ENCODE data around the gene TTC34.

Gene TTC34

GRCh38 chr1:2828586-2829250, 27.2 kb upstream of the TTC34 start:
- DNase-seq = no peak

- no peak for DNase-seq
These were observed 25.3 kb upstream of the TTC34 start for GRCh38 chr1:2826736-2827292.

GRCh38 chr1:2826316-2826715, 24.8 kb upstream of the TTC34 start:
- DNase-seq = no peak

DNA sequence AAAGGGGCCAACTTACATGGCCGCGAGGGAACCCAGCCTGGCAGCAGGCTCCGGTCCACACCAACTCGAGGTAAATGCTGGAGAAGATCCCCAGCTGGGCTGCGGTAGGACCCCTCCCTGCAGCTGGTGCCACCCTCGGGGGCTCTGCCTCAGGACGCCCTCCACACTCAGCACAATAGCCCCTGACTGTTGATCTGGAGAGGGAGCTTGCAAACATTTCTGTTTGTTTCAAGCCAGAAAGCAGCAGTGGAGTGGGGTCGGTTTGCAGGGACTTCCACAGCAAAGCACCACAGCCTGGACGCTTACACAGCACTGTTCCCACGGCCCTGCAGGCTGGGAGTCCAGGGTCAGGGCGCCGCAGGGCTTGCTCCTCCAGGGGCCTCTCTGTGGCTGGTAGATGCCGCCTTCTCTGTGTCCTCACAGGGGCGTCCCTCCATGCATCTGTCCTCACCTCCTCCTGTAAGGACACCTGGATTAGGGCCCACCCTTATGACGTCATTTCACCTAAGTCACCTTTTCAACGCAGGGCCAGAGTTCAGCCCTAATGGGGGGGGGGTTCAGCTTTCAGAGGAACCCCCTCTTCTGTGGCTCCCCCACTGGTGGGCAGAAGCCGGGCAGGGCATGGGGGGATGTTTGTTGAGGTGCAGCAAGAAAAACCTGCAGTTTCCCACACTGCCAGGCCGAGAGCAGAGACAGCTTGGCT, 24.1 kb upstream of the TTC34 start:
- no peak for DNase-seq

DNA sequence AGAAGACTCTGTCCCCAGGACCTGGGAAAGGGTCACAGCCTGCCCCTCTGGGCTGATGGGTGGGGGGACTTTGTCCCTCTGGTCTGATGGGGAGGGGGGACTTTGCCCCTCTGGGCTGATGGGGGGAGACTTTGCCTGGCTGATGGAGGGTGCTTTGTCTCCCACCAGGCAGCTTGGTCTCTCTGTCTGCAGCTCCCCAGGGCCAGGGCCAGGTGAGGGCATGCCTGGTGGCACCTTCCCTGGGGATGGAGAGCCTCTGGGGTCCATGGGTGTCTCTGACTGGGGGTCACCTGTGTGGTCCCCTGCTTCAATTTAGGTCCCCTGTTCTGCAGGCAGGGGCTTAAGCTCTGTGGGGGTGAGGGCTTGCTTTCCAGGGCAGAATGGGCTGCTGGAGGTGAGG, 23.5 kb upstream of the TTC34 start:
- no peak for DNase-seq

- DNase-seq = no peak
These were observed 22.6 kb upstream of the TTC34 start for GRCh38 chr1:2823921-2824610.

- DNase-seq = no peak
These were observed 21.2 kb upstream of the TTC34 start for GRCh38 chr1:2822621-2823145.

GRCh38 chr1:2821966-2822620, 20.6 kb upstream of the TTC34 start:
- DNase-seq = peak; percentile 6

DNA sequence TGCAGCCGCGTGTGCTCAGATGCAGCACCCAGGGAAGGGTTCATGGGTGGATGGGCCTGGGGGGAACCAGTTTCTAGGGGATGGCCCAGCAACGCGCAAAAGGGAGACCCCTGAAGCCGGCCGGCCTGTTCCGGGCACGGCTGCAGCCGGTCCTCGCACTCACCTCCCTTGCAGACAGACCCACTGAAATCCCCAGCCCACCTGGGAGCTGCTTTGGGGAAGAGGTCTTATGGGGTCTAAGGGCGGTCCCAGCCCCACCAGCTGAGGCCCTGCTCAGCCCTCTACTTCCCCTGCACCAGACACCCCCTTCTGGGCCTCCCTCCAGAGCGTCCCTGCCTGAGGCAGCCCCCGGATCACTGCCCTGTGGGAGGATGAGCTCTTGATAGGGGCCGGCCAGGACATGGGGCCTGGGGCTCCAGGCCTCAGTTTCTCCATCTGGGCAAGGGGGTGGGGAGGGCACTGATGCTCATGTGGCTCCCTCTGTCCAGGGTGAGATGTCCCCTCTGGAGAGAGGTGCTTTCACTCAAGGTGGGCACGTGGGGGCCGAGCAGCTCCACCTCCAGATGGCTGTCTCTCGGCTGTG, 20.0 kb upstream of the TTC34 start:
- DNase-seq = no peak

GRCh38 chr1:2820731-2821372, 19.4 kb upstream of the TTC34 start:
- no peak for DNase-seq

GRCh38 chr1:2819831-2820730, 18.6 kb upstream of the TTC34 start:
- no peak for DNase-seq

DNA sequence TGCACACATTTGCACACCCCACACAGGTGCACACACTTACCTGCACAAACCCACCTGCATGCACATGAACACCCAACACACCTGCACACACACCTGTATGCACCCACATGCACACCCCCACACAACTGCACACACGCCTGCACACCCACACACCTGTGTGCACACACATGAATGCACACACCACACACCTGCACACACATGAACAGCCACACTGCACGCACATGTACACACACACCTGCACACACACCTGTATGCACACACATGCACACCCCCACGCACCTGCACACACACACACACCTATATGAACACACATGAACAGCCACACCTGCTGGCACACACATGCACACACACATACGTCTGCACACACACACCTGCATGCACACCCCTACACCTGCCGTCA, 17.9 kb upstream of the TTC34 start:
- no peak for DNase-seq

- no peak for DNase-seq
These were observed 16.5 kb upstream of the TTC34 start for GRCh38 chr1:2817784-2818564.

DNA sequence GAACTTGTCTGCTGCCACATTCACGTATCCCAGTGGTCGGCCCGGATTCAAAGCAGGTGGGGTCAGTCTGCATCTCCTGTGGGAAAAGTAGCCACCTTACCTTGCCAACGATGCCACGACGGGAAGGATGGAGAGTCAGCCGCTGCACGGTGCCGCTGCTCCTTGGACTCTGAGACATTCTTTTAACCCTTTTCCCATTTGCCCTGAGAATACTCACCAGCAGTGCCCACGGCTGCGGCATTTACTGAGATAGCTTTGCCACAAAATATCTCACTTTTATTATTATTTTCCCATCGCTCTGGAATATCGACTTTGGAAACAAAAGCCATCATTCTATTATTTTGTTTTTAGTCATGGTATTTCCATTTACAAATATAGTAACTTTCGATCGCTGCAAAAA, 15.3 kb upstream of the TTC34 start:
- DNase-seq = no peak

DNA sequence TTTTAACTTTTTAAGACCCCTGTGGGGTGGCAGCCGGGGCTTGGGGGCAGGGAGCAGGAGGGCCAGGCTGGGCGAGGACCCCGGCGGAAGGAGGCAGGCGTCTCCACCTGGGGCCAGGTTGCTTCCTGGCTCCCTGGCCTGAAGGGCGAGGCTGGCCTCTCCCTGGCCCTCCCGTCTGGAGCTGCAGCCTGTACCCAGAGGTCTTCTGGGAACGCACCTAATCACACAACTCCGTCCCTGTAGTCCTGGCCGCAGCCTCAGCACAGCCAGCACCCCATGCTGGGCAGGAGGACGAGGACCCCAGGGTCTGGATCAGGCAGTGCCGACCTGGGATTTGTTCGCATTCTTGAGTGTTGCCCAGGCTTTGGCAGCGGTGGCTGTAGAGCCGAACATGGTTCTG, 14.1 kb upstream of the TTC34 start:
- no peak for DNase-seq

GRCh38 chr1:2814511-2815075, 13.1 kb upstream of the TTC34 start:
- DNase-seq = no peak

DNA sequence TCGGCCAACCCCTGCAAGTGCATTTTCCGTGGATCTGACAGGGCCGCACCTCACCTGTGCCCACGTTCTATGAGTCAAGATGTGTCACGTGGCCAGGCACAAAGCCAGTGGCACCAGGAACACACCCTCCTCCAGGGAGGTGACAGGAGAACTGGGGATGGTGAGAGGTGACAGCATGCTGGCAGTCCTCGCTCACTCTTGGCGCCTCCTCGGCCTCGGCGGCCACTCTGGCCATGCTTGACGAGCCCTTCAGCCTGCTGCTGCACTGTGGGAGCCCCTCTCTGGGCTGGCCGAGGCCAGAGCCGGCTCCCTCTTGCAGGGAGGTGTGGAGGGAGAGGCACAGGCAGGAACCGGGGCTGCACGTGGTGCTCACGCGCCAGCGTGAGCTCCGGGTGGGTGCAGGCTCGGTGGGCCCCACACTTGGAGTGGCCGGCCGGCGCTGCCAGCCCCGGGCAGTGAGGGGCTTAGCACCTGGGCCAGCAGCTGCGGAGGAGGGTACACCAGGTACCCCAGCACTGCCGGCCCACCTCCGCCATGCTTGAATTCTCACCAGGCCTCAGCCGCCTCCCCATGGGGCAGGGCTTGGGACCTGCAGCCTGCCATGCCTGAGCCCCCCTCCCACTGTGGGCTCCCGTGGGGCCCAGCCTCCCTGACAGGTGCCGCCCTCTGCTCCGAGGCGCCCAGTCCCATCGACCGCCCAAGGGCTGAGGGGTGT, 11.6 kb upstream of the TTC34 start:
- DNase-seq = no peak

- no peak for DNase-seq
These were observed 10.6 kb upstream of the TTC34 start for GRCh38 chr1:2812136-2812535.

- DNase-seq = no peak
These were observed 10.0 kb upstream of the TTC34 start for GRCh38 chr1:2811533-2811918.
